Parathyroid adenoma (tissue), 2 donors: ENCODE data around the gene UBE2D1.

Experiments used
- H2AFZ ChIP-seq: fragments of 300-600 bp; sonication (generic); one replicate; pipeline ENCODE4 v1.7.0; 2017; ENCODE audit warnings: antibody characterized with exemption, mild to moderate bottlenecking
- H3K27ac ChIP-seq: fragments of 300-600 bp; sonication (generic); one replicate; pipeline ENCODE4 v1.7.0; 2017
- H3K27me3 ChIP-seq: fragments of 300-600 bp; sonication (generic); one replicate; pipeline ENCODE4 v1.7.0; 2017; ENCODE audit warnings: low read length; ENCODE audit not compliant: control insufficient read depth, insufficient read depth
- H3K36me3 ChIP-seq: fragments of 300-600 bp; sonication (generic); one replicate; pipeline ENCODE4 v1.7.0; 2017; ENCODE audit warnings: low read length; ENCODE audit not compliant: control insufficient read depth, insufficient read depth
- H3K4me1 ChIP-seq: fragments of 300-600 bp; sonication (generic); one replicate; pipeline ENCODE4 v1.7.0; 2017; ENCODE audit warnings: control low read depth
- H3K4me2 ChIP-seq: fragments of 300-600 bp; sonication (generic); one replicate; pipeline ENCODE4 v1.7.0; 2017; ENCODE audit warnings: low read length
- H3K4me3 ChIP-seq: fragments of 300-600 bp; sonication (generic); one replicate; pipeline ENCODE4 v1.7.0; 2017; ENCODE audit warnings: low read depth, low read length
- H3K79me2 ChIP-seq: fragments of 300-600 bp; sonication (generic); one replicate; pipeline ENCODE4 v1.7.0; 2017; ENCODE audit warnings: control low read depth
- H3K9ac ChIP-seq: fragments of 300-600 bp; sonication (generic); one replicate; pipeline ENCODE4 v1.7.0; 2017; ENCODE audit warnings: mild to moderate bottlenecking
- H3K9me3 ChIP-seq: fragments of 300-600 bp; sonication (generic); one replicate; pipeline ENCODE4 v1.7.0; 2017; ENCODE audit warnings: low read length; ENCODE audit not compliant: control insufficient read depth
- TF ChIP-seq, protein P1 (sequence below): fragments of 300-600 bp; sonication (generic); IDR thresholded peaks from one replicate; pipeline ENCODE4 v1.7.0; 2017; ENCODE audit warnings: antibody characterized with exemption, mild to moderate bottlenecking
- donor health status: primary hyperparathyroidism.

The UBE2D1 gene

DNA sequence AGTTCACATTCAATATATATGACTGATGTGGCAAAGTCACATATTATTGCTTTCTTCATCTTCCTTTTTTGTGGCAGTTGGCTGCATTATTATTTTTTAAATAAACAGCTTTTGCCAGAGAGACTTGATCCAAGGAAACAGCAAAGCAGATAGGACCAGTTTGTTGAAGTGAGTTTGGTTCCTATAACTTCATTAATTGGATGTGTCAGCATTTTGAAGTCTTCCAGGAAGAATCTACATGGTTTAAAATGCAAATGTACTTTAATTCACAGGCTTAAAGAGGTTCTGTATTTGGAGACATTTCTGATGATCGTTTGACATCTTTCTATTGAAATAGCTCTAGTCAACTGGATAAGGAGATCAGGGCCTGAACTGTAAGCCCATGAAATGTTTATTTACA is 13.2 kb downstream of the UBE2D1 start:
- H3K36me3 ChIP-seq, result no peaks in the 10 kb centered on the region
- H3K27ac ChIP-seq, result no peak overlapping the region
- TF ChIP-seq, protein P1, sequence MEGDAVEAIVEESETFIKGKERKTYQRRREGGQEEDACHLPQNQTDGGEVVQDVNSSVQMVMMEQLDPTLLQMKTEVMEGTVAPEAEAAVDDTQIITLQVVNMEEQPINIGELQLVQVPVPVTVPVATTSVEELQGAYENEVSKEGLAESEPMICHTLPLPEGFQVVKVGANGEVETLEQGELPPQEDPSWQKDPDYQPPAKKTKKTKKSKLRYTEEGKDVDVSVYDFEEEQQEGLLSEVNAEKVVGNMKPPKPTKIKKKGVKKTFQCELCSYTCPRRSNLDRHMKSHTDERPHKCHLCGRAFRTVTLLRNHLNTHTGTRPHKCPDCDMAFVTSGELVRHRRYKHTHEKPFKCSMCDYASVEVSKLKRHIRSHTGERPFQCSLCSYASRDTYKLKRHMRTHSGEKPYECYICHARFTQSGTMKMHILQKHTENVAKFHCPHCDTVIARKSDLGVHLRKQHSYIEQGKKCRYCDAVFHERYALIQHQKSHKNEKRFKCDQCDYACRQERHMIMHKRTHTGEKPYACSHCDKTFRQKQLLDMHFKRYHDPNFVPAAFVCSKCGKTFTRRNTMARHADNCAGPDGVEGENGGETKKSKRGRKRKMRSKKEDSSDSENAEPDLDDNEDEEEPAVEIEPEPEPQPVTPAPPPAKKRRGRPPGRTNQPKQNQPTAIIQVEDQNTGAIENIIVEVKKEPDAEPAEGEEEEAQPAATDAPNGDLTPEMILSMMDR, result no peak
- no peak overlapping the region for H3K4me2 ChIP-seq
- H3K4me3 ChIP-seq, result no peak overlapping the region
- H2AFZ ChIP-seq, result no peak overlapping the region
- no peaks in the 10 kb centered on the region for H3K4me1 ChIP-seq
- peaks cover 38% of the 10 kb centered on the region for H3K79me2 ChIP-seq
- H3K9ac ChIP-seq, result no peak overlapping the region
- H3K9me3 ChIP-seq, result no peaks in the 10 kb centered on the region
- no peaks in the 10 kb centered on the region for H3K27me3 ChIP-seq

DNA sequence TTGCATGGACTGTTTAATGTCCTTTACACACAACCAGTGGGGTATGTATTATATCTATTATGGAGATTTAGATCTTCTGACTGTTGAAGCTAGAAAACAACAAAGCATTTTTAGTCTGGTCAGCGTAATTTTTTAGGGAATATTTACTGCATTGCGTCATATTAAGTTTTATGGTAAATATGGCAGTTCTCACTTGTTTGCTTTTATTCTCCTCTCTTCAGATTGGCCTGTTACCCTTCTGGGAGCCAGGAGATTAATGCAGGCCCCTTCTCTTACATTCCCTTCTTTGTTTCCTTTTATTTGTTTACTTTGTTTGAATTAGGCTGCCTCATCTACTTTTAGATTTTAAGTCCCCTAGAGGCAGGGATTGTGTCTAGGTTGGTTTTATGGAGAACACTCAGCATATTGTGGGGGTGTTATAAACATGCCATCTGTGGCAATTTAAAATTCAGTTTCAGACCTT is 13.8 kb downstream of the UBE2D1 start:
- H3K4me2 ChIP-seq, result no peak overlapping the region
- no peak overlapping the region for H3K27ac ChIP-seq
- no peaks in the 10 kb centered on the region for H3K4me1 ChIP-seq
- H3K9me3 ChIP-seq, result no peaks in the 10 kb centered on the region
- H3K79me2 ChIP-seq, result peaks cover 38% of the 10 kb centered on the region
- no peak overlapping the region for H2AFZ ChIP-seq
- TF ChIP-seq, protein P1, result no peak
- no peak overlapping the region for H3K9ac ChIP-seq
- no peaks in the 10 kb centered on the region for H3K27me3 ChIP-seq
- H3K4me3 ChIP-seq, result no peak overlapping the region
- no peaks in the 10 kb centered on the region for H3K36me3 ChIP-seq

DNA sequence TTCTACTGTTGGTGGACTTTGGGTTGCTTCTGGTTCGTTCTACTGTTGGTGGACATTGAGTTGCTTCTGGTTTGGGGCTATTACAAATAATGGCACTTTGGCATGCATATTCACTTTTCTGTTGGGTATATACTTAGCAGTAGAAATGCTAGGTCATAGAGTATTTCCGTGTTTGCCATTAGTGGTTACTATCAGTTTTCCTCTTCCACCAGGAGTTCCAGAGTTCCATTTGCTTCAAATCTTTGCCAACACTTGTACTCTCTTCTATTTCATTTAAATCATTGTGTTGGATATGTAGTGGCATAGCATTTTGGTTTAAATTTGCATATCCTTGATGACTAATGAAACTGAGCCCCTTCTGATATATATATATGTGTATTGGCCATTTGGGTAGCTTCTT is 15.2 kb downstream of the UBE2D1 start:
- Histone ChIP-seq H3K9me3 (no peaks in the 10 kb centered on the region), H3K79me2 (peaks cover 31% of the 10 kb centered on the region), H3K27me3 (no peaks in the 10 kb centered on the region), H2AFZ (no peak overlapping the region), H3K9ac (no peak overlapping the region), H3K4me3 (no peak overlapping the region), H3K4me1 (peaks cover under 1% of the 10 kb centered on the region), H3K4me2 (no peak overlapping the region), H3K36me3 (no peaks in the 10 kb centered on the region), H3K27ac (no peak overlapping the region)
- TF ChIP-seq, protein P1, result no peak

DNA sequence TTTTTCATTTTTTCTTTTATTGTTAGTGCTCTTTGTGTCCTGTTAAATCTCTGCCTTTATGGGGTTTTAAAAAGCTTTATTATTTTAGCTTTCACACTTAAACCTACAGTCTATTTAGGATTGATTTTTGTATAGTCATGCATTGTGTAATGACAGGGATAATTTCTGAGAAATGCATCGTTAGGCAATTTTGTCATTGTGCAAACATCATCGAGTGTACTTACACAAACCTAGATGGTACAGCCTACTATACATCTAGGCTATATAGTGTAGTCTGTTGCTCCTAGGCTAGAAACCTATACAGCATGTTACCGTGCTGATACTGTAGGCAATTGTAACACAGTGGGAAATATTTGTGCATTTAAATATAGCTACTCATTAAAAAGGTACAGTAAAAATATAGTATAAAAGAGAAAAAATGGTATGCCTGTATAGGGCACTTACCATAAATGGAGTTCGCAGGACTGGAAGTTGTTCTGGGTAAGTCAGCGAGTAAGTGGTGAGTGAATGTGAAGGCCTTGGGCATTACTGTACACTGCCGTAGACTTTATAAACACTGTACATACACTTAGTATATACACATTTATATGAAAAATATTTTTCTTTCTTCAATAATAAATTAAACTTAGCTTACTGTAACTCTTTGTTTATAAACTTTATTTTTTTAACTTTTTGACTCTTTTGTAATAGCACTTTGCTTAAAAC is 16.0 kb downstream of the UBE2D1 start:
- TF ChIP-seq, protein P1, result no peak
- peaks cover 4% of the 10 kb centered on the region for H3K4me1 ChIP-seq
- peaks cover 27% of the 10 kb centered on the region for H3K79me2 ChIP-seq
- H3K4me2 ChIP-seq, result no peak overlapping the region
- no peaks in the 10 kb centered on the region for H3K9me3 ChIP-seq
- no peak overlapping the region for H3K9ac ChIP-seq
- no peak overlapping the region for H3K4me3 ChIP-seq
- no peaks in the 10 kb centered on the region for H3K27me3 ChIP-seq
- no peak overlapping the region for H3K27ac ChIP-seq
- H2AFZ ChIP-seq, result no peak overlapping the region
- H3K36me3 ChIP-seq, result no peaks in the 10 kb centered on the region
